ENCODE results near the gene RFLNA.
"Not testable (repeated sequence)": the region's sequence is repeated elsewhere in the genome, so short reads cannot be mapped to it uniquely, and the experiment has no call there.

Gene RFLNA

DNA sequence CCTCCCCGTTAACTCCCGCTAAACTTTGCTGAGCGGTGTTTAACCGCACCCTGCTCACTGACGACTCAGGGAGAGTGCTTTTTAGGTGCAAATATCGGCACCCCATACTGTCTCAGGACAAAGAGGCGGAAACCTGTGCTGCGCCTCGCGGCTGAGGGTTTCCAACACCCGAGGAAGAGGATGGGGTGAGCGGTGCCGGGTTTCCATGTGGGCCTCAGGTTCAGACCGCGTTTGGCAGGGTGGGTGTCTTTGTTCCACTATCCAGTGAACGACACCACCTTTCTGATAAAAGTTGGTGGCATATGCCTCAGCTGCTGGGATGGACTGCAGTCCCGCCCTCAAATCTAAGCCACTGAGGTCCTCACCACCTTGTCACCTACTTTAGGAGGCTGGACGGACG lies 3.0 kb downstream of the RFLNA start:
- no peak for DNase-seq (ENCODE audit: low read depth)
- no peak overlapping the region for H3K4me3 ChIP-seq (ENCODE audit: low read depth, low read length)
- TF ChIP-seq, protein P1, sequence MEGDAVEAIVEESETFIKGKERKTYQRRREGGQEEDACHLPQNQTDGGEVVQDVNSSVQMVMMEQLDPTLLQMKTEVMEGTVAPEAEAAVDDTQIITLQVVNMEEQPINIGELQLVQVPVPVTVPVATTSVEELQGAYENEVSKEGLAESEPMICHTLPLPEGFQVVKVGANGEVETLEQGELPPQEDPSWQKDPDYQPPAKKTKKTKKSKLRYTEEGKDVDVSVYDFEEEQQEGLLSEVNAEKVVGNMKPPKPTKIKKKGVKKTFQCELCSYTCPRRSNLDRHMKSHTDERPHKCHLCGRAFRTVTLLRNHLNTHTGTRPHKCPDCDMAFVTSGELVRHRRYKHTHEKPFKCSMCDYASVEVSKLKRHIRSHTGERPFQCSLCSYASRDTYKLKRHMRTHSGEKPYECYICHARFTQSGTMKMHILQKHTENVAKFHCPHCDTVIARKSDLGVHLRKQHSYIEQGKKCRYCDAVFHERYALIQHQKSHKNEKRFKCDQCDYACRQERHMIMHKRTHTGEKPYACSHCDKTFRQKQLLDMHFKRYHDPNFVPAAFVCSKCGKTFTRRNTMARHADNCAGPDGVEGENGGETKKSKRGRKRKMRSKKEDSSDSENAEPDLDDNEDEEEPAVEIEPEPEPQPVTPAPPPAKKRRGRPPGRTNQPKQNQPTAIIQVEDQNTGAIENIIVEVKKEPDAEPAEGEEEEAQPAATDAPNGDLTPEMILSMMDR (IDR thresholded peaks at IDR 0.05; ENCODE audit: low read depth, low read length, missing control alignments), result no peak

DNA sequence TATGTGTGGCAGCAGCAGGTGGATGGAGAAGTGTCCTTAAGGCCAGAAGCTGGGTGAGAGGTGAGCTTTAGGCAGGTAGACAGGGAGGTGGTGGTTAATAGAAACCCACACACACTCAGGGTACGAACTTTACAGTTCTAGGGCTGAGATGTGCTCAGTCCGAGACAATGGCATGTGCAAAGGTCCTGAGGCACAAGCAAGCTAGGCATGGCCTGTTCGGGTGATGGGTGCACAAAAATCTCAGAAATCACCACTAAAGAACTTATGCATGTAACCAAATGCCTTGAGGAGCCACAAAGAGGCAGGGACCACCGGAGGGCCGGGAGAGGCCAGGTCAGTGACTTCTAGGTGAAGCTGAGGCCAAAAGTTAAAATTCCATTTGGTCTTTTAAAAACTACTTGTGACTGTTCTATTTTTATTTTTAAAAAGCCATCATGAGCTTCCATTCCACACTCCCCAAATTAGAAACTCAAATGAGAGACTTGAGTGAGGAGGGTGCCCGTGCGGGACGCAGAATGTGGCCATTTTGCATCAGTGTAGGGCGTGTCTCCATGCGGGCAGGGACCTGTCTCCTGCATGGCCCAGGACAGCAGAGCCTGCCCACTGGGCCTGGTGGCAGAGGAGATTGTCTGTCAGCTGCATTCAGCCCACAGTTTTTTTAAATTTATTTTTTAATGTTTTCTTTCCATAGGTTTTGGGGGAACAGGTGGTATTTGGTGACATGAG lies 4.0 kb downstream of the RFLNA start:
- DNase-seq (ENCODE audit: low read depth), result no peak
- TF ChIP-seq, protein P1 (IDR thresholded peaks at IDR 0.05; ENCODE audit: low read depth, low read length, missing control alignments), result no peak
- H3K4me3 ChIP-seq (ENCODE audit: low read depth, low read length), result no peak overlapping the region

DNA sequence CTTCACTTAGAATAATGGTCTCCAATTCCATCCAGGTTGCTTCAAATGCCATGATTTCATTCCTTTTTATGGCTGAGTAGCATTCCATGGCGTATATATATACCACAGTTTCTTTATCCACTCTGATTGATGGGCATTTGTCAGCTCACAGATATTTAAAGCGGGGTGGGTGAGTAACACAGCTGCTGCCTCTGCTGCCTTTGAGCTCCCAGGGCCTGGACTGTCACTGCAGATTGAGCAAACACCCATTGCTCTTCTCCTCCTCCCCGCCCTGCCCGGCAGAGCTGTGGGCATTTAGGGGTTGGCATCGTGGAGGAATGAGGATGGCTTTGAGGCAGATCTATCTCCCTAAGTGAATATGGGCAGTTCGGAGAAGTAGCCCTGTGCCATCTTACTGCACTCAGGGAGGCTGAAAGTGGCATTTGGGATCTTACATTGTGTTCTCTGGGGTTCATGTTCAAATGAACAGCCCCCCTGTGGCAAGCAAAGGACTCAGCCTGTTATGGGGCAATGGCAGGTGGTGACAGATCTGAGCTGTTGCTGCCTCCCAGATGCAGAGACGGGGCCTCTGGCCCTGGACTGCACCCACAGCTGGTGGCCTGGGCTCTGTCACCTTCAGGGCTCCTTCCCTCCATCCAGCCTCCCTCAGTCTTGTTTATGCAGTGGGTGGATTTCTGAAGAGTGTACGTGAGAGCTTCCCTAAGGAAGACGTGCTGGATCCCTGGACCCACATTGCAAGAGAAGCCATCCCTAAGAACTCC lies 4.9 kb downstream of the RFLNA start:
- no peak for DNase-seq (ENCODE audit: low read depth)
- TF ChIP-seq, protein P1 (IDR thresholded peaks at IDR 0.05; ENCODE audit: low read depth, low read length, missing control alignments), result no peak
- no peak overlapping the region for H3K4me3 ChIP-seq (ENCODE audit: low read depth, low read length)

DNA sequence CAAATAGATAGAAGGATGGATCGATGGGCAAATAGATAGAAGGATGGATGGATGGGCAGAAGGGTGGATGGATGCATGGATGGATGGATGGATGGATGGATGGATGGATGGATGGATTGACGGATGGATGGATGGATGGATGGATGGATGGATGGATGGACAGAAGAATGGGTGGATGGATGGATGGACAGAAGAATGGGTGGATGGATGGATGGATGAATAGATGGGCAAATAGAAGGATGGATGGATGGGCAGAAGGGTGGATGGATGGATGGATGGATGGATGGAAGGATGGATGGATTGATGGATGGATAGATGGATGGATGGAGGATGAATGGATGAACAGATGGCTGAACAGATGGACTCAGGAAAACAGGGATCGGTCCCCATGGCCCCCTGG lies 5.8 kb downstream of the RFLNA start:
- not testable (repeated sequence) for H3K4me3 ChIP-seq (ENCODE audit: low read depth, low read length); DNase-seq (ENCODE audit: low read depth)

DNA sequence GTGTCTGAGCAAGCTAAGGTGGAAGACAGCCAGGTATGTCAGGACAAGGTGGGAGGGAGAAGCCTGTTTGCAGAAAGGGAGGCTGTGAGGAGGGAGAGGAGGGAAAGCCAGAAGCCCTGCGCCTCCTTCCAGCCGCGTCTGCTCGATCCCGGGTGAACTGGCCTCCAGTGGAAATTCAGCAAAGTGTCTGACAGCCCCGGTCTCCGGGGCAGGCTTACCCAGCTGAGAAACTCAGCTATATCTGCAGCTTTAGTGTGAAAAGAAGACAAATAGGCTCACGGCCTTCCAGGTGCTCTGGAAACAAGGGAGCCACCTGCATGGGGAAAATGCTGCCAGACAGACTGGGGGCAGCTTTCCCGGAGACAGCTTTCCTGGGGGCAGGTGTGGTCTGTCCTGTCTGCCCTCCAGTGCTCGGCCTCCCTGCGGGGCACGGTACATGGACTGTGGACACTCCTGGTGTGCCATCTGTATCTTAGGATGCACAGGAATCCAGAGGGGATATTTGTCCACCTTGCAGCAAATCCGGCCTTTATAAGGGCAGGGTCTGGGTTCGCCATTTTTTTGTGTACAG lies 6.3 kb downstream of the RFLNA start:
- TF ChIP-seq, protein P1 (IDR thresholded peaks at IDR 0.05; ENCODE audit: low read depth, low read length, missing control alignments), result no peak
- DNase-seq (ENCODE audit: low read depth), result no peak
- no peak overlapping the region for H3K4me3 ChIP-seq (ENCODE audit: low read depth, low read length)

DNA sequence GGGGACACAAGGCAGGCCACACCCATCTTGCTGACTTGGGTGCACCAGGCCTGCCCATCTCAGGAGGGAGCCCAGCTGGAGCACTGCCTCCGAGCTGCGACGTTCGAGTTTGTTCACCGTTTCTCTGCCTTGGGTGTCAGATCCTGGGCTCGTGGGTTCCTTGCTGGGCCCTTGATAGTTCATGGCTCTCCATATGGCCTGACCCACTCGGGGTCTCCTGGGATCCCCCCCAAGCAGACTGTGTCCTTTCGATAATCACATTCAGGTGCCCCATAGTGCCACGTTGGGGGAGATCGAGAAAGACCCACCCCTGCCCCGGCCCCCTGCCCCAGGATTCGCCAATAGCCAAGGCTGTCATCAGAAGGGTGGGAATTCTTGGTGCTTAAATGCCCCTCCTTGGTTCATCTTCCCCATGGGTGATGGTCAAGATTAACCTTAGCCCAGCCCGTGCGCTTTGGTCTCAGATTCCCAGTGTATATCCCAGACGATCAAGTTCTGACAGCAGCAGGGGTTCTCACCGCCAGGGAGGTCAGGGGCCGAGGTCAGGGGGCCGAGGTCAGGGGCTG lies 7.4 kb downstream of the RFLNA start:
- H3K4me3 ChIP-seq (ENCODE audit: low read depth, low read length), result no peak overlapping the region
- TF ChIP-seq, protein P1 (IDR thresholded peaks at IDR 0.05; ENCODE audit: low read depth, low read length, missing control alignments), result no peak
- no peak for DNase-seq (ENCODE audit: low read depth)

Measured in GM12864 (cell line).